ENCODE measurements around the gene CCSER1.

DNA sequence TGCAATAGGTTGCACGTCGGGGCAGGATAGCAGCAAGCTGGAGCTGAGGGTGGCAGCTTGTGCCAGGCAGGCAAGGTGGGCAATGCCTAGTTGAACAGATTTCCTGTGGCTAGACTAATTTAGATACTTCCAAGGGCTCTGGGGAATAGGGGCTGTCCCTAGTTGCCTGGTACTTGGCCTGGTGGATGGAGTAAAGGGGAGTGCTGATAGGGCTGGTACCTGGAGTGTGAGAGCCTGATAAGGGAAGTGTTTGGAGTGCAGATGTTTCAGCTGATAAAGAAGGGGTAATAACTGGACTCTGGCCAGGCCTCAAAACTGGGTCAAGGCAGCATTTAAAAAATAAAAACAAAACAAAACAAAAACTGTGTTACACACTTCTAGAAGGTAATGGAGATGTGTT, 665.5 kb downstream of the CCSER1 start:
- no peak for TF ChIP-seq CTCF (IDR thresholded peaks at IDR 0.05 in 8 of 11, conservative IDR thresholded peaks at IDR 0.05 in 3 of 11)
- TF ChIP-seq POLR2A (IDR thresholded peaks at IDR 0.05) = no peak
